BLaER1 treated with 17β-estradiol and CSF1 and Interleukin-3, amounts not matched to agents 10 nM and 100 nM (cell line): ENCODE data around the gene FBP2.
"Not testable (repeated sequence)": the region's sequence is repeated elsewhere in the genome, so short reads cannot be mapped to it uniquely, and the experiment has no call there.

Source experiments
- H3K27ac ChIP-seq, 11 experiments: shearing (Covaris generic); formaldehyde crosslinking; 2 replicates each; pipeline ENCODE4 v1.8.1; 2022
- H3K27me3 ChIP-seq, 11 experiments: shearing (Covaris generic); formaldehyde crosslinking; 2 replicates each; pipeline ENCODE4 v1.8.1; 2022
- H3K36me3 ChIP-seq, 11 experiments: shearing (Covaris generic); formaldehyde crosslinking; 2 replicates each; pipeline ENCODE4 v1.8.1; 2022
- H3K4me1 ChIP-seq, 10 experiments: shearing (Covaris generic); formaldehyde crosslinking; 2 replicates each; pipeline ENCODE4 v1.8.1; 2022
- H3K4me2 ChIP-seq, 11 experiments: shearing (Covaris generic); formaldehyde crosslinking; 2 replicates each; pipeline ENCODE4 v1.8.1; 2022
- H3K4me3 ChIP-seq, 10 experiments: shearing (Covaris generic); formaldehyde crosslinking; 2 replicates each; pipeline ENCODE4 v1.8.1; 2022
- H3K9ac ChIP-seq, 11 experiments: shearing (Covaris generic); formaldehyde crosslinking; 2 replicates each; pipeline ENCODE4 v1.8.1; 2022
- H3K9me3 ChIP-seq, 11 experiments: shearing (Covaris generic); formaldehyde crosslinking; replicated peaks in 1 of 11; 2 replicates each; pipeline ENCODE4 v1.8.1; 2022
- H4K20me1 ChIP-seq, 11 experiments: shearing (Covaris generic); formaldehyde crosslinking; 2 replicates each; pipeline ENCODE4 v1.8.1; 2022
- Cebpa-rat ChIP-seq, 11 experiments: shearing (Covaris generic); IDR thresholded peaks; 2 replicates each; pipeline ENCODE4 v1.8.1; 2022

The FBP2 gene

GRCh38 chr9:94577571-94577970 is 16.1 kb downstream of the FBP2 start:
- no peak for TF ChIP-seq Cebpa-rat (IDR thresholded peaks at IDR 0.05)
- Histone ChIP-seq H3K4me3 (no peak overlapping the region), H3K27me3 (peaks cover 0 to 4% (median 0%) of the 10 kb centered on the region in 11 experiments; a peak in 2 of 22 replicates), H3K9me3 (no peaks in the 10 kb centered on the region), H3K9ac (no peak overlapping the region), H3K36me3 (no peaks in the 10 kb centered on the region), H4K20me1 (peaks cover 0 to 5% (median 0%) of the 10 kb centered on the region in 11 experiments; a peak in 1 of 22 replicates), H3K4me1 (peaks cover 8 to 19% (median 12%) of the 10 kb centered on the region in 10 experiments), H3K4me2 (peak overlapping the region in 1 of 11 experiments; percentile 22; a peak in 1 of 22 replicates), H3K27ac (no peak overlapping the region)

GRCh38 chr9:94577036-94577435 is 16.6 kb downstream of the FBP2 start:
- peak overlapping the region in 5 of 11 experiments; percentile 22 to 75 (median 48); a peak in 9 of 22 replicates for H3K4me2 ChIP-seq
- H4K20me1 ChIP-seq = peaks cover 0 to 5% (median 0%) of the 10 kb centered on the region in 11 experiments; a peak in 1 of 22 replicates
- H3K36me3 ChIP-seq = no peaks in the 10 kb centered on the region
- no peak overlapping the region for H3K9ac ChIP-seq
- no peak overlapping the region for H3K4me3 ChIP-seq
- H3K9me3 ChIP-seq = no peaks in the 10 kb centered on the region
- H3K27me3 ChIP-seq = peaks cover 0 to 4% (median 0%) of the 10 kb centered on the region in 11 experiments; a peak in 2 of 22 replicates
- no peak for TF ChIP-seq Cebpa-rat (IDR thresholded peaks at IDR 0.05)
- H3K4me1 ChIP-seq = peaks cover 8 to 19% (median 12%) of the 10 kb centered on the region in 10 experiments
- no peak overlapping the region for H3K27ac ChIP-seq

- Histone ChIP-seq H3K9ac (no peak overlapping the region), H3K36me3 (no peaks in the 10 kb centered on the region), H3K27ac (no peak overlapping the region), H3K27me3 (peaks cover 0 to 4% (median 0%) of the 10 kb centered on the region in 11 experiments; a peak in 2 of 22 replicates), H3K4me3 (no peak overlapping the region), H3K9me3 (no peaks in the 10 kb centered on the region), H3K4me1 (peaks cover 8 to 19% (median 12%) of the 10 kb centered on the region in 10 experiments), H3K4me2 (peak overlapping the region; percentile 13 to 75 (median 53); a peak in 21 of 22 replicates), H4K20me1 (peaks cover 0 to 5% (median 0%) of the 10 kb centered on the region in 11 experiments; a peak in 1 of 22 replicates)
- TF ChIP-seq Cebpa-rat (IDR thresholded peaks at IDR 0.05) = no peak
These were observed 17.5 kb downstream of the FBP2 start for GRCh38 chr9:94576131-94576530.

GRCh38 chr9:94568972-94569712 is 24.5 kb downstream of the FBP2 start:
- Histone ChIP-seq H3K4me3 (no peak overlapping the region), H4K20me1 (no peaks in the 10 kb centered on the region), H3K27me3 (no peaks in the 10 kb centered on the region), H3K4me2 (no peak overlapping the region), H3K9ac (no peak overlapping the region), H3K27ac (no peak overlapping the region), H3K4me1 (peaks cover 0 to 4% (median 0%) of the 10 kb centered on the region in 10 experiments; a peak in 2 of 20 replicates), H3K36me3 (no peaks in the 10 kb centered on the region), H3K9me3 (peaks cover 0 to 7% (median 0%) of the 10 kb centered on the region in 11 experiments; a peak in 1 of 22 replicates)
- TF ChIP-seq Cebpa-rat (IDR thresholded peaks at IDR 0.05) = no peak

- no peaks in the 10 kb centered on the region for H3K27me3 ChIP-seq
- peaks cover 0 to 9% (median 0%) of the 10 kb centered on the region in 11 experiments; a peak in 2 of 22 replicates for H3K9me3 ChIP-seq
- no peak for TF ChIP-seq Cebpa-rat (IDR thresholded peaks at IDR 0.05)
- H3K4me1 ChIP-seq = peaks cover 0 to 4% (median 0%) of the 10 kb centered on the region in 10 experiments; a peak in 2 of 20 replicates
- no peak overlapping the region for H3K9ac ChIP-seq
- no peak overlapping the region for H3K4me3 ChIP-seq
- H4K20me1 ChIP-seq = no peaks in the 10 kb centered on the region
- no peak overlapping the region for H3K27ac ChIP-seq
- H3K36me3 ChIP-seq = no peaks in the 10 kb centered on the region
- no peak overlapping the region for H3K4me2 ChIP-seq
These were observed 25.3 kb downstream of the FBP2 start for GRCh38 chr9:94568250-94568889.

GRCh38 chr9:94567271-94567670 is 26.4 kb downstream of the FBP2 start:
- Histone ChIP-seq H3K4me3 (no peak overlapping the region), H3K27ac (no peak overlapping the region), H3K4me2 (no peak overlapping the region), H3K9me3 (peaks cover 0 to 9% (median 0%) of the 10 kb centered on the region in 11 experiments; a peak in 2 of 22 replicates), H3K27me3 (no peaks in the 10 kb centered on the region), H4K20me1 (no peaks in the 10 kb centered on the region), H3K36me3 (no peaks in the 10 kb centered on the region), H3K4me1 (peaks cover 0 to 4% (median 0%) of the 10 kb centered on the region in 10 experiments; a peak in 2 of 20 replicates), H3K9ac (no peak overlapping the region)
- TF ChIP-seq Cebpa-rat (IDR thresholded peaks at IDR 0.05) = no peak

- no peak for TF ChIP-seq Cebpa-rat (IDR thresholded peaks at IDR 0.05)
- H3K9me3 ChIP-seq = peaks cover 0 to 9% (median 0%) of the 10 kb centered on the region in 11 experiments; a peak in 2 of 22 replicates
- no peaks in the 10 kb centered on the region for H4K20me1 ChIP-seq
- H3K9ac ChIP-seq = no peak overlapping the region
- H3K4me2 ChIP-seq = no peak overlapping the region
- H3K27me3 ChIP-seq = no peaks in the 10 kb centered on the region
- no peak overlapping the region for H3K4me3 ChIP-seq
- no peak overlapping the region for H3K27ac ChIP-seq
- H3K4me1 ChIP-seq = peaks cover 0 to 4% (median 0%) of the 10 kb centered on the region in 10 experiments; a peak in 2 of 20 replicates
- no peaks in the 10 kb centered on the region for H3K36me3 ChIP-seq
These were observed 27.1 kb downstream of the FBP2 start for GRCh38 chr9:94566550-94566949.

GRCh38 chr9:94564279-94564678 is 29.3 kb downstream of the FBP2 start:
- H3K4me1 ChIP-seq, H3K4me3 ChIP-seq, H3K4me2 ChIP-seq, H3K36me3 ChIP-seq, H3K27ac ChIP-seq, H3K9ac ChIP-seq, H3K27me3 ChIP-seq, H3K9me3 ChIP-seq, H4K20me1 ChIP-seq: not testable (repeated sequence)

- H4K20me1 ChIP-seq = no peaks in the 10 kb centered on the region
- H3K9me3 ChIP-seq = peaks cover 0 to 9% (median 0%) of the 10 kb centered on the region in 11 experiments; a peak in 2 of 22 replicates
- peaks cover 0 to 4% (median 0%) of the 10 kb centered on the region in 10 experiments; a peak in 2 of 20 replicates for H3K4me1 ChIP-seq
- H3K4me2 ChIP-seq = no peak overlapping the region
- no peak overlapping the region for H3K27ac ChIP-seq
- no peak overlapping the region for H3K4me3 ChIP-seq
- no peaks in the 10 kb centered on the region for H3K27me3 ChIP-seq
- no peak for TF ChIP-seq Cebpa-rat (IDR thresholded peaks at IDR 0.05)
- H3K36me3 ChIP-seq = no peaks in the 10 kb centered on the region
- H3K9ac ChIP-seq = no peak overlapping the region
These were observed 30.1 kb downstream of the FBP2 start for GRCh38 chr9:94563548-94563947.
